ENCODE measurements around the gene REEP3. TPM values are rescaled to one million over a fixed set of nuclear protein-coding genes. Genes with fewer than 3 reads are reported as not detected.

REEP3 gene
- total RNA-seq, 1 donor = 127 TPM

DNA sequence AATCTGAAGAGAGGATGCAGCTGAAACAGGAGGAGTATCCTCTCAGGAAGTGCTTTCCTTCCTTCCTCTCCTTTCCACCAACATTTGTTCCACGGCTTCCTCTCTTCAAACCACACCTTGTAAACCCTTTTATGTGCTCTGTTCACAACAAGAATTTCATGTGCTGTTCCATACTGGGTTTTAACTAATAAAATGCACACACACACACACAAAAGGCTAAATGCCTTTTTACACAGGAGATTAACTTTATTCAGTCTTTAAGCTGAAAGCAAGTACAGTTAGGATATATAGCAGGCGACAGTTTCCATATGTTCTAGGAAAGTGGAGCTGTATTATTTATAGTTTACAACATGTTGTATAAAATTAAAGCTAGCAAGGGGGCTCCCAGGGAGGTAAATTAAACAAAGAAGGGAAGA is 106.7 kb downstream of the REEP3 start:
- H3K4me3 ChIP-seq (ENCODE audit: low read depth, low read length) = no peak overlapping the region
- TF ChIP-seq, protein P1, sequence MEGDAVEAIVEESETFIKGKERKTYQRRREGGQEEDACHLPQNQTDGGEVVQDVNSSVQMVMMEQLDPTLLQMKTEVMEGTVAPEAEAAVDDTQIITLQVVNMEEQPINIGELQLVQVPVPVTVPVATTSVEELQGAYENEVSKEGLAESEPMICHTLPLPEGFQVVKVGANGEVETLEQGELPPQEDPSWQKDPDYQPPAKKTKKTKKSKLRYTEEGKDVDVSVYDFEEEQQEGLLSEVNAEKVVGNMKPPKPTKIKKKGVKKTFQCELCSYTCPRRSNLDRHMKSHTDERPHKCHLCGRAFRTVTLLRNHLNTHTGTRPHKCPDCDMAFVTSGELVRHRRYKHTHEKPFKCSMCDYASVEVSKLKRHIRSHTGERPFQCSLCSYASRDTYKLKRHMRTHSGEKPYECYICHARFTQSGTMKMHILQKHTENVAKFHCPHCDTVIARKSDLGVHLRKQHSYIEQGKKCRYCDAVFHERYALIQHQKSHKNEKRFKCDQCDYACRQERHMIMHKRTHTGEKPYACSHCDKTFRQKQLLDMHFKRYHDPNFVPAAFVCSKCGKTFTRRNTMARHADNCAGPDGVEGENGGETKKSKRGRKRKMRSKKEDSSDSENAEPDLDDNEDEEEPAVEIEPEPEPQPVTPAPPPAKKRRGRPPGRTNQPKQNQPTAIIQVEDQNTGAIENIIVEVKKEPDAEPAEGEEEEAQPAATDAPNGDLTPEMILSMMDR (IDR thresholded peaks at IDR 0.05; ENCODE audit: insufficient read depth, low read depth, low read length) = no peak
- peak; percentile 64 for DNase-seq (ENCODE audit: low read depth)

DNA sequence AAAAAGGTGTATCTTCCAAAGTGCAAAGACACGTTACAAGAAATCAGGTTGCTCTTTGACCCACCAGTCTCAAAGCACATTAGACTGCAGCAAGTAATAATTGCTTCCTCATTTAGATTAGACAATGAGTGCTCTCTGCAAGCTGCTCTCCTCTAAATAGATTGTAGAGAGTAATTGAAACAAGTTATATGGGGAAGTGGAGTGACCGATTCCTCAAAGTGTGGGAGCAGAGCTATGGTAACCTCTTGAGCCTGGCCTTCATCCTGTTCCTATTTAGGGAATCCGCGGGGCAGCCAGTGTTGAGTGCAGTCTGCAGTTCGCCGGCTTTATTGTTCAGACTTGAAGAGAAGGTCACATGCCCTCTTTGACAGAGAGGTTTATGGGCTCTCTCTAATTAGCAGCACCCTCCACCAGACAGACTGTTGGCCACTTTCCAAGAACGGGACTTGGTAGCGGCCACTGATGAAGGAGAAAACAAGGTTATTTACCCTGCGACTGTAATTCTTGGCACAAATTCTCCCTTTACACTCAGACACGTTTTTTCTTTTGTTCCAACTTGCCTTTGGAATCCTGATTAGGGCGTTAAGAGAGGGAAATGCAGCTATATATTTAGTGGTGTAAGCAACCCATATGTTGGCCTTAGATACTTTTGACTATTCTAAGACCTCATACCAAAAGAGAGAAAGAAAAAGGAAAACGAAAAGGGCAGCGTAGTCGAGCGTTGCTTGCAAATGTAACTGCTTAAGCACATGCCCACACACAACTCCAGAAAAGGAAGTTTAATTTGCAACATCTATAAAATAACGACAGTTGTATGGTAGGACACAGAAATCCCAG is 107.5 kb downstream of the REEP3 start:
- H3K4me3 ChIP-seq (ENCODE audit: low read depth, low read length) = peak overlapping the region; percentile 72
- TF ChIP-seq, protein P1 (IDR thresholded peaks at IDR 0.05; ENCODE audit: insufficient read depth, low read depth, low read length) = no peak
- peak; percentile 79 for DNase-seq (ENCODE audit: low read depth)

DNA sequence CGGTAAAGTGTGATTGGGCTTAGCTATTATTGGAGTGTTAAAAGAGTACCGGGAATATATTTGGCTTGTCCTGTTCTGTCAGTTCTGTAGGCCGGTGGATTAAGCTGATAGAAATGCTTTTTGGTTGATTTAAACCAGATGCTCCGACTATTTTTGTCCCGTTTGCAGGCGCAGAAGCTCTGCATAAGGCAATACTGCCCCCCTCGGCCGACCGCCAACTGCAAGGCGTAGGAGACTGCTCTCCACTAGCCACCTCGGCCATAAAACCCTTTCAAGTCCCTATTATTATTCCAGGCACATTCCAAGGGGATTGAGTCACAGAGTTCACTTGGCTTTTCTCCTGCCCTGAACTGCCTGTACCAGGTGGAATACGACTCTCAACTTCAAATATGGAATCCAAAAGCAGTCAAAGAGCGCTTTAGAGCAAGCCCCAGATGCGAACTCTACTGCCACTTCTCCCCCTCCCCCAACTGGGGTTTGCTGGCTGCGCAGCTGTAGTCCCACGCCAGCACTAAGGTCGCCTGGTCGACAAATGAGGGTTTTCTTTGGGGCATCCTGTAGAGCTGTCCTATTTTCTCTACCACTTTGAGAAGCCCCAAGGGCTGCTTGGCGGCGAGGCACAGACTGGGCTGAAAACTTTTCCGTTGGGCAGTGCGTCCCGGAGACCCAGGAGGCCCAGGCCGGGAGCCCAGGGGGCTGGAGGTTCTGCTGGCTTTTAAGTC is 108.3 kb downstream of the REEP3 start:
- TF ChIP-seq, protein P1 (IDR thresholded peaks at IDR 0.05; ENCODE audit: insufficient read depth, low read depth, low read length) = peak; percentile 86
- peak overlapping the region; percentile 72 for H3K4me3 ChIP-seq (ENCODE audit: low read depth, low read length)
- peak; percentile 100 for DNase-seq (ENCODE audit: low read depth)

DNA sequence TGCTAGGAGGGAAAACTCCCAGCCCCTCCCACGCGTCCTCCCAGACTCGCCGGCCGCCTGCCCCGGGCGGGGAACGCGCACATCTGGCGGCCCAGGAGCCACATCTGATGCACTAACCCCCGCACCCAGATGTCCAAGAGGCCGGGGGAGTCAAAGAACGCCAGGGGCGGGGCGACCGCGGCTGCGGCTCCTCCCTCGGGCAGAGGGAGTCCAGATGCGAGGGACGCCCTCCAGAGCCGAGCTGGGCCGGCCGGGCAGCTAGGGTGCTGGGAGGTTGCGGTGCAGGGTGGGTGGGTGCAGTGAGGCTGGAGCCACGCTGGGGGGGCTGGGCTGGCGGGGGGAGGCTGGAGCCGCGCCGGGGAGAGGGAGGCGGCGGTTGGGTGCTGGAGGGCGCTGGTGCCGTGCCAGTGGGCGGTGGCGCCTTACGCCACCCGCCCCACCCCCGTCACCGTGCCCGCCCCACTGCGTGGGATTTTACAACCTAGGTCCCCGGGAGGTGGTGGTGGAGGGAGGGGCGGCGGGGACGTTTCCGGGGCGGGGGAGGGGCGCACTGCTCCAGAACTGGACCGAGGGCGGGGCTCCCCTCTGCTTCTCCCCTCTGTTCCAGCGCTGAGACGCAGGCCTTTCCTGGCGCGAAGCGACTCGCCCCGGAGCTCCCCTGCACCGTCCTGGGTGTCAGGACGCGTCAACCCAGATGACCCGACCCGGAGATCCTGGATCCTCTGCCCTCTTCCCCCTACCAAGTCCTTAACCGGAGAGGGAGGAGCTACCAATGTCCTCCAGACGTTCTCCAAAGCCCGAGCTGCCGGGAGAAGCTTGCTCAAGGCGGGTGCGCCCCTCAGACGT is 109.1 kb downstream of the REEP3 start:
- peak; percentile 99 for DNase-seq (ENCODE audit: low read depth)
- peak overlapping the region; percentile 72 for H3K4me3 ChIP-seq (ENCODE audit: low read depth, low read length)
- TF ChIP-seq, protein P1 (IDR thresholded peaks at IDR 0.05; ENCODE audit: insufficient read depth, low read depth, low read length) = no peak

DNA sequence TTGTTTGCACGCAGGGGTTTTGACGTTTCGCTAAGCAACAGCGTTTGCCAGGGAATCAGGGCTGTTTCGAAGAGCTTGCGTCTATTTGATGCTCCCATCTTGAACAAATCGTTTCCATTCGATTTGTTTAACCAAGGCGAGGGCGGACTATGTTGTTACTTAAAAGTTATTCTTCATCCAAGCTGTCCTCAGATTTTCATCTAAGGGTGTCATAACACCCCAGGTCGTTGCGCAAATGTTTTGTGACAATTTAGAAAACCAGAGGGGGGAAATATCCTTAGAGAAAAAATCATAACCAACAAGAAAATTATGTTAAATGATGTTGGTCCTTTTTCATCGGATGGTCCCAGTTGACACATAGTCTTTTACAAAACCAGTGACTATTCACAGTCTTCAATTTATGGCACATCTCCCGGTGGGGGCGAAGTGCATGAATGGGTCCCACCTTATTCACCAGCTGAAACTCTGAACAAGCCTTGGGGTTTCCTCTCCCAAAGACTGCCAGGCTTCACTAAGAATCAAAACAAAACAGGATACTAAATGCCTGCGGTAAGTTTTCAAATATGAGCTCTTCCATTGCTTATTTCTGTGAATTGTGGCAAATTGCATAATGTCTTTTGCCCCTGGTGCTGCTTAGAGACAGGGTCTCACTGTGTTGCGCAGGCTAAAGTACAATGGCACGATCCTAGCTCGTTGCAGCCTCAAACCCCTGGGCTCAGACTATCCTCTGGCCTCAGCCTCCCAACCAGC is 109.9 kb downstream of the REEP3 start:
- H3K4me3 ChIP-seq (ENCODE audit: low read depth, low read length) = peak overlapping the region; percentile 72
- peak; percentile 97 for DNase-seq (ENCODE audit: low read depth)
- TF ChIP-seq, protein P1 (IDR thresholded peaks at IDR 0.05; ENCODE audit: insufficient read depth, low read depth, low read length) = no peak

DNA sequence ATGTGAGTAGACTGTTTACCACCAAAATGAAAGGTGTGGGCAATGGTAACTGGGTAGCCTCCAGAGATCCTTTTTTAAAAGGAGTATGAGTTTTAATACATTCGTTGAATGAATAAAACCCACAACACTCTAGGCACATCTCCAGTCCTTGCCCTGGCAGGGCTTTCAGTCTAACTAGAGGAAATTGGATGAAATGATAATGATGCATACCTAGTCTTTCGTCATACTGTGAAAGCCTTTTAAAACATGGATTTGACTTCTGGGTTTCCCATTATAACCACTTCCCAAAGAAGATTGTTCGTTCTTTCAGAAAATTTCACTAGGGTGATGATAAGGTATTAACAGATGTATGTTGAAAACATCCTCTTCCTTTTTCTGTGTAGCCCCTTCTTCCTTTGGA is 110.8 kb downstream of the REEP3 start:
- TF ChIP-seq, protein P1 (IDR thresholded peaks at IDR 0.05; ENCODE audit: insufficient read depth, low read depth, low read length) = no peak
- no peak overlapping the region for H3K4me3 ChIP-seq (ENCODE audit: low read depth, low read length)
- no peak for DNase-seq (ENCODE audit: low read depth)

Data from fibroblast of villous mesenchyme (primary cell).